ENCODE data around the gene TMEM184C. TPM values are rescaled to one million over a fixed set of nuclear protein-coding genes. Genes with fewer than 3 reads are reported as not detected.

The TMEM184C gene
- total RNA-seq, 1 experiment from 2014 or later, result 24.6 TPM

GRCh38 chr4:147628415-147628814, 11.2 kb downstream of the TMEM184C start:
- H3K79me2 ChIP-seq (ENCODE audit: insufficient read depth, low read length), result no peaks in the 10 kb centered on the region
- ATAC-seq, result no peak
- no peaks in the 10 kb centered on the region for H3K27me3 ChIP-seq (ENCODE audit: insufficient read depth, low read length)
- TF ChIP-seq CEBPB (IDR thresholded peaks at IDR 0.05; ENCODE audit: low read depth) (no peak), POLR2A (IDR thresholded peaks at IDR 0.05; ENCODE audit: borderline replicate concordance, extremely low read depth, insufficient read depth, insufficient read length) (no peak), ELF1 (IDR thresholded peaks at IDR 0.05; ENCODE audit: borderline replicate concordance, low read depth) (no peak), YY1 (IDR thresholded peaks at IDR 0.05; ENCODE audit: extremely low read depth, insufficient replicate concordance, low read depth, low read length) (no peak), REST (IDR thresholded peaks at IDR 0.05; ENCODE audit: low read depth) (no peak), JUND (IDR thresholded peaks at IDR 0.05) (no peak), EZH2phosphoT487 (IDR thresholded peaks at IDR 0.05; ENCODE audit: borderline replicate concordance) (no peak)
- H3K4me2 ChIP-seq (ENCODE audit: low read length), result no peak overlapping the region
- no TSS peak for BruUV-seq (replicated peaks)
- peaks cover 27 to 34% of the 10 kb centered on the region in 2 experiments; a peak in 3 of 4 replicates for H3K36me3 ChIP-seq (ENCODE audit: control insufficient read depth in 1 of 2, insufficient read depth in 2 of 2, low read length in 2 of 2)
- DNase-seq (ENCODE audit: low read depth, low spot score), result no peak
- no peak overlapping the region for H3K27ac ChIP-seq (ENCODE audit: low read depth, low read length)
- H3K9me3 ChIP-seq (ENCODE audit: control insufficient read depth in 1 of 2, insufficient read depth in 1 of 2, low read depth in 1 of 2, low read length in 2 of 2), result no peaks in the 10 kb centered on the region
- POLR2A ChIA-PET, result interaction anchor here (1.1 kb wide), 1 partner anchor 11 kb away, joined by 4 read pairs; the partner anchor contains the start of gene TMEM184C
- no peaks in the 10 kb centered on the region for H3K9me2 ChIP-seq (ENCODE audit: insufficient read depth)
- H3K4me3 ChIP-seq (replicated peaks in 1 of 2; ENCODE audit: low read depth in 1 of 2, low read length in 2 of 2), result no peak overlapping the region
- peaks cover 0 to 3% of the 10 kb centered on the region in 2 experiments; a peak in 1 of 4 replicates for H3K4me1 ChIP-seq (ENCODE audit: control insufficient read depth in 1 of 2, insufficient read depth in 2 of 2, low read length in 2 of 2)
- no peak overlapping the region for H2AFZ ChIP-seq (ENCODE audit: low read depth, low read length, poor library complexity, severe bottlenecking)
- CTCF ChIA-PET, result interaction anchor here (1.7 kb wide), 1 partner anchor 239 kb away, joined by 9 read pairs; no protein-coding TSS in a partner anchor
- H3K9ac ChIP-seq (ENCODE audit: low read length), result no peak overlapping the region
- no peaks in the 10 kb centered on the region for H4K20me1 ChIP-seq (ENCODE audit: insufficient read depth)
- RAD21 ChIA-PET (ENCODE audit: low non-redundant PET in 1 of 2, low total read pairs in 2 of 2, uncharacterized antibody in 2 of 2, unreplicated experiment in 2 of 2), result no interaction called here
- intact Hi-C loops (cut with micrococcal nuclease), result no loop called here
